H9 (cell line): ENCODE measurements around the gene BHLHA9. TPM values are rescaled to one million over a fixed set of nuclear protein-coding genes. Genes with fewer than 3 reads are reported as not detected.

Experiments
- DNase-seq: peaks from one replicate; pipeline ENCODE4 v3.0.0-alpha.2; 2017
- H2AFZ ChIP-seq: one replicate; pipeline ENCODE4 v1.6.1; 2013; ENCODE audit warnings: mild to moderate bottlenecking, low read length, control low read depth, moderate library complexity
- H2AK5ac ChIP-seq: 2 replicates; pipeline ENCODE4 v1.6.1; 2013; ENCODE audit warnings: low read length, control low read depth, mixed read lengths; ENCODE audit not compliant: insufficient read length
- H2BK120ac ChIP-seq: one replicate; pipeline ENCODE4 v1.6.1; 2013; ENCODE audit warnings: low read depth, mild to moderate bottlenecking, low read length, control low read depth, inconsistent platforms; ENCODE audit not compliant: poor library complexity, severe bottlenecking
- H2BK12ac ChIP-seq: 2 replicates; pipeline ENCODE4 v1.6.1; 2013; ENCODE audit warnings: low read length, control low read depth, mixed read lengths, low read depth; ENCODE audit not compliant: insufficient read length
- H2BK15ac ChIP-seq: 2 replicates; pipeline ENCODE4 v1.6.1; 2013; ENCODE audit warnings: low read depth, low read length, control low read depth
- H2BK20ac ChIP-seq: one replicate; pipeline ENCODE4 v1.6.1; 2013; ENCODE audit warnings: low read depth, mild to moderate bottlenecking, low read length, control low read depth, inconsistent platforms; ENCODE audit not compliant: poor library complexity, severe bottlenecking
- H2BK5ac ChIP-seq: 2 replicates; pipeline ENCODE4 v1.6.1; 2013; ENCODE audit warnings: low read length, control low read depth, mixed read lengths; ENCODE audit not compliant: insufficient read length
- H3K14ac ChIP-seq: 2 replicates; pipeline ENCODE4 v1.6.1; 2013; ENCODE audit warnings: low read length, control low read depth; ENCODE audit not compliant: insufficient read depth
- H3K18ac ChIP-seq: 2 replicates; pipeline ENCODE4 v1.6.1; 2013; ENCODE audit warnings: low read depth, mild to moderate bottlenecking, mixed read lengths, low read length, control low read depth; ENCODE audit not compliant: insufficient read length
- H3K23ac ChIP-seq: 2 replicates; pipeline ENCODE4 v1.6.1; 2013; ENCODE audit warnings: low read length, control low read depth, mixed read lengths, low read depth; ENCODE audit not compliant: insufficient read length
- H3K23me2 ChIP-seq: 2 replicates; pipeline ENCODE4 v1.6.1; 2013; ENCODE audit warnings: low read depth, mild to moderate bottlenecking, mixed read lengths, low read length, control low read depth; ENCODE audit not compliant: insufficient read length, poor library complexity, severe bottlenecking
- H3K27ac ChIP-seq: 2 replicates; pipeline ENCODE4 v1.5.1; 2013; ENCODE audit warnings: low read length, control low read depth, mixed read lengths, low read depth; ENCODE audit not compliant: insufficient read length
- H3K27me3 ChIP-seq: 2 replicates; pipeline ENCODE4 v1.6.1; 2013; ENCODE audit warnings: low read length, control low read depth, inconsistent platforms; ENCODE audit not compliant: insufficient read depth
- H3K4ac ChIP-seq: 2 replicates; pipeline ENCODE4 v1.6.1; 2013; ENCODE audit warnings: low read depth, mild to moderate bottlenecking, control low read depth, inconsistent platforms, low read length, moderate library complexity
- H3K4me1 ChIP-seq: 2 replicates; pipeline ENCODE4 v1.6.1; 2013; ENCODE audit warnings: low read length, control low read depth, inconsistent platforms; ENCODE audit not compliant: insufficient read depth
- H3K4me2 ChIP-seq: 2 replicates; pipeline ENCODE4 v1.6.1; 2013; ENCODE audit warnings: low read length, control low read depth, mixed read lengths; ENCODE audit not compliant: insufficient read length, insufficient read depth
- H3K56ac ChIP-seq: 2 replicates; pipeline ENCODE4 v1.6.1; 2013; ENCODE audit warnings: low read depth, mild to moderate bottlenecking, mixed read lengths, low read length, control low read depth; ENCODE audit not compliant: insufficient read length
- H3K79me1 ChIP-seq: 2 replicates; pipeline ENCODE4 v1.6.1; 2013; ENCODE audit warnings: low read depth, mild to moderate bottlenecking, moderate library complexity, low read length, control low read depth, inconsistent platforms; ENCODE audit not compliant: insufficient read depth, poor library complexity, severe bottlenecking
- H3K79me2 ChIP-seq: 2 replicates; pipeline ENCODE4 v1.6.1; 2013; ENCODE audit warnings: low read length, control low read depth, inconsistent platforms; ENCODE audit not compliant: insufficient read depth
- H3K9ac ChIP-seq: 2 replicates; pipeline ENCODE4 v1.6.1; 2013; ENCODE audit warnings: low read length, control low read depth, mixed read lengths; ENCODE audit not compliant: insufficient read length; ENCODE audit errors: extremely low read depth
- H3K9me3 ChIP-seq: one replicate; pipeline ENCODE4 v1.6.1; 2013; ENCODE audit warnings: low read depth, low read length, inconsistent platforms; ENCODE audit not compliant: control insufficient read depth
- H3T11ph ChIP-seq: one replicate; pipeline ENCODE4 v1.6.1; 2013; ENCODE audit warnings: mild to moderate bottlenecking, low read length, control low read depth, inconsistent platforms
- H4K20me1 ChIP-seq: one replicate; pipeline ENCODE4 v1.6.1; 2013; ENCODE audit not compliant: control insufficient read depth, insufficient read length, insufficient read depth
- H4K5ac ChIP-seq: 2 replicates; pipeline ENCODE4 v1.6.1; 2013; ENCODE audit warnings: low read depth, mild to moderate bottlenecking, mixed read lengths, low read length, control low read depth; ENCODE audit not compliant: insufficient read length
- H4K8ac ChIP-seq: replicated peaks from 2 replicates; pipeline ENCODE4 v1.6.1; 2013; ENCODE audit warnings: low read length, control low read depth, mixed read lengths, low read depth; ENCODE audit not compliant: insufficient read length
- H4K91ac ChIP-seq: 2 replicates; pipeline ENCODE4 v1.6.1; 2013; ENCODE audit warnings: low read depth, mild to moderate bottlenecking, moderate library complexity, mixed read lengths, low read length, control low read depth; ENCODE audit not compliant: insufficient read length
- H3K27ac Mint-ChIP-seq, 3 experiments: 2 replicates in 2 of 3; 3 replicates in 1 of 3; pipeline ENCODE4 v1.8.0; 2020 to 2021; ENCODE audit warnings: mixed read lengths in 3 of 3, mild to moderate bottlenecking in 1 of 3, moderate library complexity in 1 of 3
- H3K27me3 Mint-ChIP-seq: 2 replicates; pipeline ENCODE4 v1.8.0; 2021; ENCODE audit warnings: low read depth, mild to moderate bottlenecking, moderate library complexity, mixed read lengths
- H3K36me3 Mint-ChIP-seq, 3 experiments: 2 replicates in 2 of 3; 3 replicates in 1 of 3; pipeline ENCODE4 v1.8.0; 2020 to 2021; ENCODE audit warnings: low read depth in 3 of 3, mixed read lengths in 3 of 3; ENCODE audit not compliant: insufficient read depth in 1 of 3
- H3K4me1 Mint-ChIP-seq, 2 experiments: 2 replicates each; pipeline ENCODE4 v1.8.0; 2020; ENCODE audit warnings: mixed read lengths in 2 of 2
- H3K4me3 Mint-ChIP-seq, 2 experiments: 2 replicates in 1 of 2; 3 replicates in 1 of 2; pipeline ENCODE4 v1.8.0; 2020 to 2021; ENCODE audit warnings: mild to moderate bottlenecking in 2 of 2, mixed read lengths in 2 of 2, moderate library complexity in 1 of 2
- H3K9me3 Mint-ChIP-seq, 2 experiments: 2 replicates in 1 of 2; 3 replicates in 1 of 2; pipeline ENCODE4 v1.8.0; 2020; ENCODE audit warnings: mild to moderate bottlenecking in 2 of 2, mixed read lengths in 2 of 2, moderate library complexity in 1 of 2
- CTCF ChIP-seq: fragments of 200-600 bp; sonication (generic); conservative IDR thresholded peaks from 3 replicates; pipeline ENCODE4 v1.8.0; 2021; ENCODE audit warnings: antibody characterized with exemption, mild to moderate bottlenecking
- WGBS: extraction: QIAGEN DNeasy Blood & Tissue Kit; methylation state at CpG from one replicate; pipeline ENCODE4 v1.1.7; 2013; ENCODE audit warnings: missing lambda C conversion rate, low lambda C conversion rate, mixed read lengths; ENCODE audit not compliant: insufficient read length; ENCODE audit errors: extremely low coverage; 5-methylcytosine and 5-hydroxymethylcytosine counted together
- total RNA-seq: library from RNA; stranded (reverse); gene quantifications from 2 replicates; pipeline ENCODE4 v1.2.1, GENCODE V29; 2021

BHLHA9 gene
- total RNA-seq, 1 experiment from 2014 or later: not detected

DNA sequence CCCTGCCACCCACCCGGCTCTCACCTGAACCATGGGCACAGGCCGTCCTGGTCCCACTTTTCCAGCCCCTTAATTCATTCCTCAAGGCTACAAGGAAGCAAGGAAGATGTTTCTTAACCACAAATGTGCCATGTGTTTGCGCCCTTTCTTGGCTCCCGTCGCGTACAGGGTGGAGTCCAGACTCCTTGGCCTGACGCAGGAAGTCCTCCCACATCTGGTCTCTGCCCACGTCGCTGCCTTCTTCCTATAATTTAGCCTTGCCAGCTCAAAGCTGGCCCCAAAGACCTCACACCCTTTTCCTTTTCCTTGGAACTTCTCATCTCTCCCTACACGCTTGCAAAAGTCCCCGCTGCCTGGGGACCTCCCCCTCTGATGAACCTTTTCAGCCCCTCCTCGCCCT, 38.8 kb upstream of the BHLHA9 start:
- H3K9me3 Mint-ChIP-seq: peaks cover 8 to 9% of the 10 kb centered on the region in 2 experiments
- WGBS: no CpG with 5 or more reads among the region's 12 CpGs
- Histone ChIP-seq H2BK120ac (no peak overlapping the region), H3K14ac (no peak overlapping the region), H3K79me2 (no peaks in the 10 kb centered on the region), H4K20me1 (no peaks in the 10 kb centered on the region), H2BK20ac (no peak overlapping the region), H2BK12ac (no peak overlapping the region), H3K56ac (no peak overlapping the region), H3K9me3 (no peaks in the 10 kb centered on the region), H3K27me3 (peaks cover 39% of the 10 kb centered on the region), H4K8ac (no peak overlapping the region), H3K79me1 (no peaks in the 10 kb centered on the region), H3K23ac (no peak overlapping the region), H3K4me1 (no peaks in the 10 kb centered on the region), H2BK15ac (no peak overlapping the region), H3K9ac (no peak overlapping the region), H3K23me2 (peaks cover 3% of the 10 kb centered on the region), H2AFZ (no peak overlapping the region), H2AK5ac (no peak overlapping the region), H4K5ac (no peak overlapping the region), H3T11ph (no peak overlapping the region), H4K91ac (no peak overlapping the region), H3K4me2 (no peak overlapping the region), H3K27ac (no peak overlapping the region), H3K18ac (no peak overlapping the region), H2BK5ac (no peak overlapping the region), H3K4ac (no peak overlapping the region)
- no peak overlapping the region for H3K4me3 Mint-ChIP-seq
- H3K27me3 Mint-ChIP-seq: peaks cover 73% of the 10 kb centered on the region
- no peak overlapping the region for H3K27ac Mint-ChIP-seq
- no peak for DNase-seq
- no peak for TF ChIP-seq CTCF
- H3K36me3 Mint-ChIP-seq: peaks cover 2 to 4% (median 2%) of the 10 kb centered on the region in 3 experiments; a peak in 4 of 7 replicates
- H3K4me1 Mint-ChIP-seq: peaks cover 7 to 12% of the 10 kb centered on the region in 2 experiments
